SH-SY5Y (cell line): ENCODE results near the gene SHROOM4.

Source experiments
- GATA2 ChIP-seq: IDR thresholded peaks from 2 replicates; pipeline ENCODE4 v1.6.1; 2011; ENCODE audit warnings: mild to moderate bottlenecking, low read depth, low read length
- GATA3 ChIP-seq: IDR thresholded peaks from 2 replicates; pipeline ENCODE4 v1.6.1; 2011; ENCODE audit warnings: low read depth, mild to moderate bottlenecking, low read length, moderate library complexity

GRCh38 chrX:50860518-50860917, 46.5 kb upstream of the SHROOM4 start:
- no peak for TF ChIP-seq GATA3
- TF ChIP-seq GATA2: no peak
